T-helper 1 cell treated with Interleukin-12 subunit alpha and Interleukin-12 subunit beta and Interleukin-4 antibody, amounts not matched to agents 30 ng/mL and 1 ng/mL, for 36 hours (primary cell): ENCODE results near the gene ATG4D. TPM values are rescaled to one million over a fixed set of nuclear protein-coding genes. Genes with fewer than 3 reads are reported as not detected.
"Not testable (repeated sequence)": the region's sequence is repeated elsewhere in the genome, so short reads cannot be mapped to it uniquely, and the experiment has no call there.

ENCODE experiments used
- intact Hi-C: fragments of 100-400 bp; cut with micrococcal nuclease; formaldehyde crosslinking; loops from one replicate; pipeline ENCODE4 v1.15.1; 2024
- total RNA-seq: library from RNA; stranded (reverse); gene quantifications from 2 replicates; pipeline ENCODE4 v1.2.3, GENCODE V29; 2022

Gene ATG4D
- total RNA-seq, 1 donor from 2014 or later = 47.2 TPM

DNA sequence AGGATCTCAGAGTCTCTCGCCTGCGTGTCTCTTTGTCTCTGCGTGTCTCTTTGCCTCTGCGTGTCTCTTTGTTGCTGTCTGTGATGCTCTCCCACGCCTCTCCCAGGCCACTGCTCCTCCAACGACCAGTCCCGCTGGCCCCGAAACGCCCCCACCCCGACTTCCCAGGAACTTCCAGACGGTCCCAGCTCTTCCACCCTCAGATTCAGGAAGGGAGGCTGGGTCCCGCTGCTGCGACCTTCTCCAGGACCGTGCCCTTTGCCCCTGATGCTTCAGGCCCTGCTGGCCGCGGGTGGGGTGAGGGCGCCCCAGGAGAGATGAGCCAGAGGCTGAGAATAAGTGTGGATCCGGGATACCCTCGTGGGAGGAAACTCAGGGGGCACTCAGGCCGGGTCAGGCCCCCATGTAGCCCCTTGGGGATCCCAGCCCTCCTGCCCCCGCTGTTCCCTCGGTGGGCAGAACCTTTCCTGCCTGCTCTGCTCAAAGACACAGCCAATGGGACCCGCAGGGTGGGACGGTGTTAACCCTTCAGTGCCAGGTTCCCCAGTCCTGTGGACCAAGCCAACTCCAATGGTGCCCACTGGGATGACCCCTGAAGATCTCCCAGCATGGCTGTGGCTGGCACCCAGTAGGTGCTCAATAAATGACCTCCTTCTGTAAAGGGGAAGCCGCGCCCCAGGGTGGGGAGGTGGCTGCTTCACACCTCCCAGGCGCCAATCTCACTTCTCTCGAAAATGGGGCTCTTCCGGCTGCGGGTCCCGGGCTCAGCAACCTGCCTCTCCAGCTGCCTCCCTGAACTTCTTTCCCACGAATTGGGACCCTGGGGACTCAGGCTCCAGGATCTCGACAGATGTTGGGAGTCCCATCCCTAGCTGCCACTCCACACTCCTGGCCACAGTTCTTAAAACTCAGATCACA, 25.0 kb upstream of the ATG4D start:
- intact Hi-C loops = no loop called here

DNA sequence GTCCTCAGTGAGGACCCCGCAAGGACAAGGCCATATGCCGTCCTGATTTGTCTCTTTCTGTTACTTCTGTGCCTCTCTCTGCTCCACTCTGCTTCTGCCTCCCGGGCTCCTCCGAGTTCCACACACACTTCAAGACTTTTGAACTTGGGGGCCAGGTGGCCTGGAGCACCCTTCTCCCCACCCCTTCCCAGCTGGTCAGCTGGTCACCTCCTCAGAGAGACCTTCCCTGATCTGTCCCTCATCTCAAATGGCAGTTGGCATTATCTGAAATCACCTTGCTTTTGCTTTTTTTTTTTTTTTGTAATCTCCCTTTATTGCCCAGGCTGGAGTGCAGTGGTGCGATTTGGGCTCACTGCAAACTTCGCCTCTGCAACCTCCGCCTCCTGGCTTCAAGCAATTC, 24.3 kb upstream of the ATG4D start:
- intact Hi-C loops = no loop called here

- intact Hi-C loops = no loop called here
Measured at GRCh38 chr19:10520652-10521318, 22.9 kb upstream of the ATG4D start.

GRCh38 chr19:10521461-10522171, 22.1 kb upstream of the ATG4D start:
- intact Hi-C loops = no loop called here

DNA sequence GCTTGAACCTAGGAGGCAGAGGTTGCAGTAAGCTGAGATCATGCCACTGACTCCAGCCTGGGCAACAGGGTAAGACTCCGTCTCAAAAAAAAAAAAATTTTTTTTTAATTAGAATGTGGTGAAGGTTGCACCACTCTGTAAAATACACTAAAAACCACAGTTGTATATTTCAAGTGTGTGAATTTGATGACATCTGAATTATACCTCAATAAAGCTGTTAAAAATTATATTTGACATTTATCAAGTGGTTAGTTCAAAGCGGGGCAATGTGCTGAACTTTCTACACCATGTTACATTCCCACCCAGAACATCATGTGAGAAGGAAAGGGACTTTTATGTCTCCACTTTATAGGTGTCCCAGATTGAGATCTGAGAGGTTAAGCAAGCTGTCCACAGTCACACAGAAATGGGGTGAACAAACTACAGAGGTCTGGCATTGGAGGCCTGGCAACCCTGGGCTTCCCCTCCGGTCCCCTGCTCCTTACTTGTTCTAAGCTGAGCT, 20.5 kb upstream of the ATG4D start:
- intact Hi-C loops = no loop called here

DNA sequence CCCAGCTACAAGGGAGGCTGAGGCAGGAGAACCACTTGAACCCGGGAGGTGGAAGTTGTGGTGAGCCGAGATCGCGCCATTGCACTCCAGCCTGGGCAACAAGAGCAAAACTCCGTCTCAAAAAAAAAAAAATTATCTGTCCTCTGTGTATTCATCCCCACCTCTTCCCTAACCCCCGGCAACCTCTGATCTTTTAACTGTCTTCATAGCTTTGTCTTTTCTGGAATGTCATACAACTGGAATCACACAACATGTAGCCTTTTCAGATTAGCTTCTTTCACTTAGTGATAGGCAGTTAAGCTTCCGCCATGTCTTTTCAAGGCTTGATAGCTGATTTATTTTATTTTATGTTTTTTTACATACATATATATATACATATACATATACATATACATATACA, 18.1 kb upstream of the ATG4D start:
- intact Hi-C loops = no loop called here

DNA sequence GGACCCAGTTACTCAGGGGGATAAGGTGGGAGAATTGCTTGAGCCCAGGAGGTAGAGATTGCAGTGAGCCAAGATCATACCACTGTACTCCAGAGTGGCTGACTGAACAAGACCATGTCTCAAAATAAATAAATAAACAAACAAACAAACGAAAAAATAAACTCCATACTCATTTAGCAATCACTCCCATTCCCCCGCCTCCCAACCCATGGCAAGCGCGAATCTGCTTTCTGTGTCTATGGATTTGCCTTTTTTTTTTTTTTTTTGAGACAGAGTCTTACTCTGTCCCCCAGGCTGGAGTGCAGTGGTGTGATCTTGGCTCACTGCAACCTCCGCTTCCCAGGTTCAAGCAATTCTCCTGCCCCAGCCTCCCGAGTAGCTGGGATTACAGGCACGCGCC, 16.8 kb upstream of the ATG4D start:
- intact Hi-C loops = not testable (repeated sequence)

- intact Hi-C loops = no loop called here
Measured at GRCh38 chr19:10532457-10532856, 11.2 kb upstream of the ATG4D start.

DNA sequence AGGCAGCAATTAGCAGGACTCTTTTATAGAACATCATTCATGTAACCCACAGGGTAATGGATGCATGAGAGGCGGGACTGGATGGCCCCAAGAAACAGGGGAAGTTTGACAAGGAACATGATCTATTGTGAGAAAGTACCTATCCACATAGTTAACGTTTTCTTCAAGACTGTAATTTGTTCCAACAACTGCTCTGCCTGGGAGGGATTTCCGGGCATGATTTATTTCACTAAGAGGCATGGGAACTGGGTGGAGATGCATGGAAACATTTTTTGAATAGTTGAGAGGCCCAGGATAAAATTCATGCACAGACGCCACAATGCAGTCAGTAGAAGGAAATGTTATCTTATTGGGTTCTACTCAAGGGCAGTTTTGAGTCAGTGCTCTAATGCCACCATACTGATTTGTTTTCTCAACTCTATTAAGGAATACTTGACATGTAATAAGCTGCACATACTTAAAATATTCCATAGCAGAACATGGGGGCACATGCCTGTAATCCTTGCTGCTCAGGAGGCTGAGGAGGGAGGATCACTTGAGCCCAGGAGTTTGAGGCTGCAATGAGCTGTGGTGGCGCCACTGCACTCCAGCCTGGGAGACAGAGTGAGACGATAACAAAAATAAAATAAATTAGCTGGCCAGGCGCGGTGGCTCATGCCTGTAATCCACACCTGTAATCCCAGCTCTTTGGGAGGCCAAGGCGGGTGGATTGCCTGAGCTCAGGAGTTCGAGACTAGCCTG, 9.9 kb upstream of the ATG4D start:
- intact Hi-C loops = no loop called here

DNA sequence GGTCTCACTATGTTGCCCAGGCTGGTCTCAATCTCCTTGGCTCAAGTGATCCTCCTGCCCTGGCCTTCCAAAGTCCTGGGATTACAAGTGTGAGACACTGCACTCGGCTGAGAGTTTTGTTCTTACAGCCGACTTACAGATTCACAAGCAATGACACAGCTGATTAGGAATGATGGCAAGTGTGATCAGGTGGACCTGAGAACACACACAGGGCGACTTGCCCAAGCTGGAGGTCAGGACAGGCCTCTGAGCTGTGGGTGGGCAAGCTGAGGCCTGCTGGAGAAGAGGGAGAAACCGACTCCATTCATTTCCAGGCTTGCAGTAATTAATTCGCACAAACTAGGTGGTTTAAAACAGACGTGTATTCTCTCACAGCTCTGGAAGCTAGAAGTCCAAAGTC, 8.1 kb upstream of the ATG4D start:
- intact Hi-C loops = no loop called here

- intact Hi-C loops = no loop called here
Measured at GRCh38 chr19:10537668-10538067, 6.0 kb upstream of the ATG4D start.

DNA sequence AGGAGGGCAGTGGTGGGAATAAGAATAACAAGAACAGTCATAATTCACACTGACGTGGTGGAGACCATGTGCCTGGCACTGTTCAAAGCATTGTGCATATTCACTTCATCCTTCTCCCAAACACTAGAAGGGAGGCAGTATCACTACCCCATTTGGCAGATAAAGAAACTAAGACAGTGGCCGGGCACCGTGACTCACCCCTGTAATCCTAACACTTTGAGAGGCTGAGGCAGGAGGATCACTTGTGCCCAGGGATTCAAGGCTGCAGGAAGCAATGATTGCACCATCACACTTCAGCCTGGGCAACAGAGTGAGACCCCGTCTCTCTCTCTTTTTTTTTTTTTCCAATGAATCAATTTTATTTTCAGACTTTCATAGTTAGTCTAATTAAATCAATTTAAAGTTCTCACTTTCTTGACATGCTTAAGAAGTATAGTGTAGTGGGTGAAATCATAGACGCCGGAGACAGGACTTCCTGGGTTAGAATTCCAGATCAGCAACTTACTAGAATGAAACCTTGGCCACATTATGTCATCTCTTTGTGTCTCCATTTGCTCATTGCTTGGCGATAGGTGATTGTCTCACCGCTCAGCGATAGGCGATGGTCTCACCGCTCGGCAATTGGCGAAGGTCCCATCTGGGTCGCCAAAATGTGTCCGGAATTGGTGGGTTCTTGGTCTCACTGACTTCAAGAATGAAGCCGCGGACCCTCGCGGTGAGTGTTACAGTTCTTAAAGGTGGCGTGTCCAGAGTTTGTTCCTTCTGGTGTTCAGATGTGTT, 5.3 kb upstream of the ATG4D start:
- intact Hi-C loops = no loop called here

DNA sequence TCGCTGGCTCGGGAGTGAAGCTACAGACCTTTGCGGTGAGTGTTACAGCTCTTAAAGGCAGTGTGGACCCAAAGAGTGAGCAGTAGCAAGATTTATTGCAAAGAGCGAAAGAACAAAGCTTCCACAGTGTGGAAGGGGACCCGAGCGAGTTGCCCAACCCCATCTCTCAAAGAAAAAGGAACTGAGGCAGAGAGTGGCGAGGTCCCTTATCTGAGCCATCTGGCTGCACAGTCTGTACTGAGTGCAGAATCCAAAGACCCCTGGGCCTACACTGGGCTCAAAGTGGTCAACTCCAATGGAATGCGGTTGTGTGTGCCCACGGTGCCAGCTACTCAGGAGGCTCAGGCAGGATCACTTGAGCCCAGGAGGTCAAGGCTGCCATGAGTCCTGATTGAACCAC, 4.7 kb upstream of the ATG4D start:
- intact Hi-C loops = not testable (repeated sequence)

GRCh38 chr19:10543059-10543419, 665 bp upstream of the ATG4D start:
- intact Hi-C loops = loop anchor here (1.0 kb wide), 4 partner anchors 11 to 64 kb away; no protein-coding TSS in a partner anchor

GRCh38 chr19:10544242-10544752, 593 bp downstream of the ATG4D start:
- intact Hi-C loops = no loop called here

DNA sequence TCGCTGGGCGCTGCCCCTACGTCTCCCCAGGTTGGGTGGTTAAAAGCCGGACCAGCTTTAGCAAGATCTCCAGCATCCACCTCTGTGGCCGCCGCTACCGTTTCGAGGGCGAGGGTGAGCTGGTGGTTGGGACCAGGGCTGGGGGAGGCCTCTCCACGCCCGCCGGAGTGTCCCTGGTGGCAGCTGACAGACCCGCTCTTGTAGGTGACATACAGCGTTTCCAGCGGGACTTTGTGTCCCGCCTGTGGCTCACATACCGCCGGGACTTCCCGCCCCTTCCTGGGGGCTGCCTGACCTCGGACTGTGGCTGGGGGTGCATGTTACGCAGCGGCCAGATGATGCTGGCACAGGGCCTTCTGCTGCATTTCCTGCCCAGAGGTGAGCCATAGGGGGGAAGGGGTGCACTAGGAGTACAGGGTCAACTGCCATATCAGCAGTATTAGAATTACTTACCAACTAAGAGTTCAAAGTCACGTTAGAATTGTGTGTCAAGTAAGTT, 1.1 kb downstream of the ATG4D start:
- intact Hi-C loops = no loop called here

DNA sequence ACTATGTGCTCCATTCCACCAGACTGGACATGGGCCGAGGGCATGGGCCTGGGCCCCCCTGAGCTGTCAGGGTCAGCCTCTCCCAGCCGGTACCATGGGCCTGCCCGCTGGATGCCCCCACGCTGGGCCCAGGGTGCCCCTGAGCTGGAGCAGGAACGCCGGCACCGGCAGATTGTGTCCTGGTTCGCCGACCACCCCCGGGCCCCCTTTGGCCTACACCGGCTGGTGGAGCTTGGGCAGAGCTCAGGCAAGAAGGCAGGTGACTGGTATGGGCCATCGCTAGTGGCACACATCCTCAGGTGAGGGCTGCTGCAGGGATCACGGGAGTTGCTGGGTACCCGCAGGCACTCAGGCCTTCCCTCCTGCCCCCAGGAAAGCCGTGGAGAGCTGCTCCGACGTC, 3.1 kb downstream of the ATG4D start:
- intact Hi-C loops = no loop called here

DNA sequence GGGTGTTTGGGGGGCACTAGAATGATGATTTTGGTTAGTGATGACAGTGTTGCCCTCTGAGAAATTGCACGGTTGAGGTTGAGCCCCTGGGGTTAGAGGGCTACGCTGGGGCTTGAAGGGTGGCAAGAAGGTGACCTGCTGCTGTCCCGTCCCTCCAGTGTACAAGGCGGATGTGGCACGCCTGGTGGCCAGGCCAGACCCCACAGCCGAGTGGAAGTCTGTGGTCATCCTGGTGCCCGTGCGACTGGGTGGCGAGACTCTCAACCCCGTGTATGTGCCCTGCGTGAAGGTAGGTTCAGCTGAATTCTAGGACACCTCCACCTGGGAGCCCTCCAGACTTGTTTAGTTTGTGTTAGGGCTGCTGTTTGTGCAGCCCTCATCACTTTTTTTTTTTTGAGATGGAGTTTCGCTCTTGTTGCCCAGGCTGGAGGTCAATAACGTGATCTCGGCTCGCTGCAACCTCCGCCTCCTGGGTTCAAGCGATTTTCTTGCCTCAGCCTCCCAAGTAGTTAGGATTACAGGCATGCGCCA, 5.1 kb downstream of the ATG4D start:
- intact Hi-C loops = no loop called here

DNA sequence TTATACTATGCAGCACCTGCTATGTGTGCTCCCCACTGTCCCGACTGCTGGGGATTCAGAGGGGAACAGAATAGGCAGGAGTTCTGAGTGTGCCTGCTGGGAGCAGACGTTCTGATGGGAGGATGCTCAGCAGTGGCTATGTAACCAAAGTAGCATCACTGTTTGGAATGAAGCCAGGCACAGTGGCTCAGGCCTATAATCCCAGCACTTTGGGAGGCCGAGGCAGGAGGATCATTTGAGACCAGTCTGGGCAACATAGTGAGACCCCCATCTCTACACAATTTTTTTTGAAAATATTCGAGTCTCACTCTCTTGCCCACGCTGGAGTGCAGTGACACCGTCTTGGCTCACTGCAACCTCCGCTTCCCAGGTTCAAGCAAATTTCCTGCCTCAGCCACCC, 6.0 kb downstream of the ATG4D start:
- intact Hi-C loops = no loop called here

GRCh38 chr19:10550336-10550735, 6.6 kb downstream of the ATG4D start:
- intact Hi-C loops = no loop called here
